Activated CD8-positive, alpha-beta T cell treated with anti-CD3 and anti-CD28 coated beads for 36 hours (primary cell): ENCODE measurements around the gene AGFG2. TPM values are rescaled to one million over a fixed set of nuclear protein-coding genes. Genes with fewer than 3 reads are reported as not detected.
A peak's percentile ranks its signal among the peaks of the same experiment; 100 is the strongest.

Source experiments
- ATAC-seq: fragments of 200-7000 bp; cut with Tn5 transposase; one replicate; pipeline ENCODE4 v1.10.0; 2021; ENCODE audit warnings: mild to moderate bottlenecking, moderate library complexity
- CTCF ChIA-PET: fragments of 350-600 bp; sonication (Branson Sonifier 250); formaldehyde crosslinking; loops from one replicate; lab custom pipeline; 2021; ENCODE audit warnings: antibody characterized with exemption; lab: Charles Lee
- POLR2A ChIA-PET: fragments of 350-600 bp; sonication (Branson Sonifier 250); formaldehyde crosslinking; loops from one replicate; lab custom pipeline; 2021; ENCODE audit warnings: antibody characterized with exemption; lab: Charles Lee
- DNase-seq: peaks from one replicate; pipeline ENCODE4 v3.0.0-alpha.2; 2020
- H3K27ac Mint-ChIP-seq: one replicate; pipeline ENCODE4 v1.8.0; 2021; ENCODE audit warnings: mild to moderate bottlenecking, mixed read lengths
- H3K27me3 Mint-ChIP-seq: one replicate; pipeline ENCODE4 v1.8.0; 2021; ENCODE audit warnings: mixed read lengths
- H3K36me3 Mint-ChIP-seq: one replicate; pipeline ENCODE4 v1.8.0; 2021; ENCODE audit warnings: low read depth, mixed read lengths
- H3K4me1 Mint-ChIP-seq: one replicate; pipeline ENCODE4 v1.8.0; 2021; ENCODE audit warnings: low read depth, mixed read lengths
- H3K4me3 Mint-ChIP-seq: one replicate; pipeline ENCODE4 v1.8.0; 2021; ENCODE audit warnings: mild to moderate bottlenecking, moderate library complexity, mixed read lengths
- H3K9me3 Mint-ChIP-seq: one replicate; pipeline ENCODE4 v1.8.0; 2021; ENCODE audit warnings: mixed read lengths
- CTCF ChIP-seq: fragments of 200-600 bp; IDR thresholded peaks from one replicate; pipeline ENCODE4 v1.8.0; 2022; ENCODE audit warnings: antibody characterized with exemption, mild to moderate bottlenecking
- intact Hi-C: fragments of 100-400 bp; cut with micrococcal nuclease; formaldehyde crosslinking; loops from one replicate; pipeline ENCODE4 v1.10.0; 2022
- total RNA-seq, 2 experiments: library from RNA; stranded (reverse); gene quantifications; one replicate each; pipeline ENCODE4 v1.2.3, GENCODE V29; 2021

Gene AGFG2
- total RNA-seq, 2 experiments from 2014 or later, result 45.6 to 45.8 TPM

DNA sequence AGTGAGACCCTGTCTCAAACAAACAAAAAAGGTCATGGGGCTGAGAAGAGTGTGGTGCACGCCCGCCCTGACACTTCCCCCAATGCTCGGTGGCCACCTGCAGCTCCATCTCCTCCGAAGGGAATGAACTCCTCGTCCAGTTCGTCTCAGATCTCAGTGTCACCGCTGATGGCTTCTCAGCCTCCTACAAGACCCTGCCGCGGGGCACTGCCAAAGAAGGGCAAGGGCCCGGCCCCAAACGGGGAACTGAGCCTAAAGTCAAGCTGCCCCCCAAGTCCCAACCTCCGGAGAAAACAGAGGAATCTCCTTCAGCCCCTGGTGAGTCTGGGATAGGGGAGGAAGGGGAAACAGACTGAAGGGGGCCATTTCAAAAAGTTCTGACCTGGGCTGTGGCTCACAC lies 67.3 kb downstream of the AGFG2 start:
- CTCF ChIA-PET, result interaction anchor here (0.6 to 3.8 kb wide), 7 partner anchors 18 to 99 kb away, joined by 3 to 14 read pairs (median 6); partner anchors contain the start of gene POP7
- Mint-ChIP-seq H3K27me3 (peaks cover 3% of the 10 kb centered on the region), H3K4me1 (peaks cover 21% of the 10 kb centered on the region), H3K9me3 (no peaks in the 10 kb centered on the region), H3K27ac (no peak overlapping the region), H3K36me3 (no peaks in the 10 kb centered on the region), H3K4me3 (no peak overlapping the region)
- POLR2A ChIA-PET, result interaction anchor here (0.7 to 1.7 kb wide), 5 partner anchors 17 to 250 kb away, joined by 3 to 4 read pairs (median 4); partner anchors contain the start of genes FBXO24 and LRCH4
- no peak for DNase-seq
- intact Hi-C loops, result loop anchor here (10.0 kb wide), 1 partner anchor 68 kb away; the partner anchor contains the start of gene GNB2
- ATAC-seq, result no peak
- no peak for TF ChIP-seq CTCF

DNA sequence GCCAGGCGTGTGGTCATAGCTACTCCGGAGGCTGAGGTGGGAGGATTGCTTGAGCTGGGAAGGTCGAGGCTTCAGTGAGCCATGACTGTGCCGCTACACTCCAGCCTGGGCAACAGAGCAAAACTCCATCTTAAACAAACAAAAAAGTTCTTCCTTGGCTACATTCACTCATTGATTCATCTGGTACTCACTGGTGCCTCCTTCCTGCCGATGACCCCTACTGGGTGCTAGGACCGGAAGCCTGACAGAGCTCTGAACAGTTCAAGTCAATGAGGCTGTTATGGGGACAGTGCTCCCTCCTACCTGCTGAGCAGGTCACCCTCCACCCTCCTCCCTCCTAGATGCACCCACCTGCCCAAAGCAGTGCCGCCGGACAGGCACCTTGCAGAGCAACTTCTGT lies 68.1 kb downstream of the AGFG2 start:
- H3K4me3 Mint-ChIP-seq, result no peak overlapping the region
- H3K27ac Mint-ChIP-seq, result no peak overlapping the region
- H3K36me3 Mint-ChIP-seq, result no peaks in the 10 kb centered on the region
- no peaks in the 10 kb centered on the region for H3K9me3 Mint-ChIP-seq
- DNase-seq, result no peak
- H3K4me1 Mint-ChIP-seq, result peaks cover 21% of the 10 kb centered on the region
- CTCF ChIA-PET, result interaction anchor here (0.6 to 3.8 kb wide), 3 partner anchors 44 to 98 kb away, joined by 3 to 14 read pairs (median 13); partner anchors contain the start of gene POP7
- POLR2A ChIA-PET, result interaction anchor here (0.9 to 1.7 kb wide), 4 partner anchors 20 to 142 kb away, joined by 3 to 4 read pairs (median 3); partner anchors contain the start of genes FBXO24, LRCH4 and POP7
- intact Hi-C loops, result loop anchor here (10.0 kb wide), 1 partner anchor 68 kb away; the partner anchor contains the start of gene GNB2
- H3K27me3 Mint-ChIP-seq, result peaks cover 3% of the 10 kb centered on the region
- ATAC-seq, result no peak
- TF ChIP-seq CTCF, result no peak

DNA sequence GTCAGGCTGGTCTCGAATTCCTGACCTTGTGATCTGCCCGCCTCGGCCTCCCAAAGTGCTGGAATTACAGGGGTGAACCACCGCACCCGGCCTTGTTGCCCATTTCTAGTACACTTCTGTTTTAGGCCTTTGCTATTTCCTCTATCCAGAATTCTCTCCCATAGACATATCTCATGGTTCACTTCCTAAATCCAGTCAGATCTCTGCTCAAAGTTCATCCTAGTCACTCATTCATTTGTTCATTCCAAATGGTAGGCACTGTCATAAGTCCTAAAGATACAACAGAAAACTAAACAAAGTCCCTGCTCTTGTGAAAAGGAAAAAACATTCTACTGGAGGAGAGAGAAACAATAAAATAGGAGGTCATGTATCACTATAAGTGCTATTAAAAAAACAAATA lies 71.0 kb downstream of the AGFG2 start:
- TF ChIP-seq CTCF, result no peak
- DNase-seq (no peak), ATAC-seq (no peak)
- intact Hi-C loops, result loop anchor here (10.0 kb wide), 1 partner anchor 65 kb away; the partner anchor contains the start of gene GNB2
- Mint-ChIP-seq H3K36me3 (peaks cover 2% of the 10 kb centered on the region), H3K4me3 (no peak overlapping the region), H3K9me3 (no peaks in the 10 kb centered on the region), H3K27ac (no peak overlapping the region), H3K27me3 (peaks cover 3% of the 10 kb centered on the region), H3K4me1 (peaks cover 19% of the 10 kb centered on the region)
- ChIA-PET CTCF (interaction anchor here (4.9 kb wide), 1 partner anchor 81 kb away, joined by 36 read pairs; no protein-coding TSS in a partner anchor), POLR2A (no interaction called here)

- peak; percentile 99 for DNase-seq
- H3K4me3 Mint-ChIP-seq, result peak within 1 kb of the TSS; percentile 88
- no peaks in the 10 kb centered on the region for H3K27me3 Mint-ChIP-seq
- TF ChIP-seq CTCF, result no peak
- CTCF ChIA-PET, result interaction anchor here (0.8 to 4.9 kb wide), 18 partner anchors 9 to 240 kb away, joined by 3 to 36 read pairs (median 4); partner anchors contain the start of genes FBXO24, LRCH4, POP7 and SLC12A9
- intact Hi-C loops, result no loop called here
- H3K9me3 Mint-ChIP-seq, result no peaks in the 10 kb centered on the region
- POLR2A ChIA-PET, result interaction anchor here (0.7 to 2.4 kb wide), 12 partner anchors 9 to 278 kb away, joined by 3 to 5 read pairs (median 4); partner anchors contain the start of genes FBXO24, LRCH4, MEPCE and UFSP1
- peaks cover 2% of the 10 kb centered on the region for H3K36me3 Mint-ChIP-seq
- peak within 1 kb of the TSS; percentile 100 for H3K27ac Mint-ChIP-seq
- ATAC-seq, result peak; percentile 94
- H3K4me1 Mint-ChIP-seq, result peaks cover 9% of the 10 kb centered on the region
Observed at GRCh38 chr7:100611983-100612729, 73.2 kb downstream of the AGFG2 start, which contains the start of gene MOSPD3. Gene MOSPD3, plus strand, starts transcription at chr7:100612540. Its CDS starts 252 bp downstream, at chr7:100612792.
